Uterus (tissue), 2 donors: Measurements from ENCODE around the gene FYN.

ENCODE experiments used
- POLR2A ChIP-seq, 2 donors: fragments of 450-650 bp; IDR thresholded peaks; one replicate each; pipeline ENCODE4 v1.6.1; 2016; ENCODE audit warnings: antibody characterized with exemption in 2 of 2, mild to moderate bottlenecking in 1 of 2, moderate library complexity in 1 of 2
- TF ChIP-seq, protein P1 (sequence below), 4 experiments: fragments of 200-600 bp in 2 of 4; fragments of 450-650 bp in 2 of 4; sonication (generic) in 2 of 4; IDR thresholded peaks; one replicate each; pipeline ENCODE4 v1.5.1; 2016 to 2019; ENCODE audit warnings: antibody characterized with exemption in 4 of 4, mild to moderate bottlenecking in 2 of 4, moderate library complexity in 1 of 4

- TF ChIP-seq, protein P1, sequence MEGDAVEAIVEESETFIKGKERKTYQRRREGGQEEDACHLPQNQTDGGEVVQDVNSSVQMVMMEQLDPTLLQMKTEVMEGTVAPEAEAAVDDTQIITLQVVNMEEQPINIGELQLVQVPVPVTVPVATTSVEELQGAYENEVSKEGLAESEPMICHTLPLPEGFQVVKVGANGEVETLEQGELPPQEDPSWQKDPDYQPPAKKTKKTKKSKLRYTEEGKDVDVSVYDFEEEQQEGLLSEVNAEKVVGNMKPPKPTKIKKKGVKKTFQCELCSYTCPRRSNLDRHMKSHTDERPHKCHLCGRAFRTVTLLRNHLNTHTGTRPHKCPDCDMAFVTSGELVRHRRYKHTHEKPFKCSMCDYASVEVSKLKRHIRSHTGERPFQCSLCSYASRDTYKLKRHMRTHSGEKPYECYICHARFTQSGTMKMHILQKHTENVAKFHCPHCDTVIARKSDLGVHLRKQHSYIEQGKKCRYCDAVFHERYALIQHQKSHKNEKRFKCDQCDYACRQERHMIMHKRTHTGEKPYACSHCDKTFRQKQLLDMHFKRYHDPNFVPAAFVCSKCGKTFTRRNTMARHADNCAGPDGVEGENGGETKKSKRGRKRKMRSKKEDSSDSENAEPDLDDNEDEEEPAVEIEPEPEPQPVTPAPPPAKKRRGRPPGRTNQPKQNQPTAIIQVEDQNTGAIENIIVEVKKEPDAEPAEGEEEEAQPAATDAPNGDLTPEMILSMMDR (IDR thresholded peaks at IDR 0.05) = no peak
- TF ChIP-seq POLR2A (IDR thresholded peaks at IDR 0.05) = no peak
Measured at GRCh38 chr6:111761783-111762312, 111.4 kb downstream of the FYN start.
